Measurements from ENCODE around the gene LMF1.

Gene LMF1

GRCh38 chr16:847681-848445 lies 122.9 kb downstream of the LMF1 start:
- no peak overlapping the region for H3K4me3 Mint-ChIP-seq
- H3K4me1 Mint-ChIP-seq = no peaks in the 10 kb centered on the region
- no peak for TF ChIP-seq CTCF (IDR thresholded peaks at IDR 0.05; ENCODE audit: unreplicated experiment in 3 of 3)
- no peak overlapping the region for H3K27ac Mint-ChIP-seq
- peaks cover 10% of the 10 kb centered on the region for H3K27me3 Mint-ChIP-seq (ENCODE audit: low read depth)
- peaks cover 31% of the 10 kb centered on the region for H3K36me3 Mint-ChIP-seq (ENCODE audit: low read depth)
- H3K9me3 Mint-ChIP-seq = peaks cover 41% of the 10 kb centered on the region

GRCh38 chr16:847151-847550 lies 123.6 kb downstream of the LMF1 start:
- no peak for TF ChIP-seq CTCF (IDR thresholded peaks at IDR 0.05; ENCODE audit: unreplicated experiment in 3 of 3)
- H3K27ac Mint-ChIP-seq = no peak overlapping the region
- H3K27me3 Mint-ChIP-seq (ENCODE audit: low read depth) = peaks cover 10% of the 10 kb centered on the region
- no peak overlapping the region for H3K4me3 Mint-ChIP-seq
- peaks cover 3% of the 10 kb centered on the region for H3K4me1 Mint-ChIP-seq
- H3K9me3 Mint-ChIP-seq = peaks cover 41% of the 10 kb centered on the region
- H3K36me3 Mint-ChIP-seq (ENCODE audit: low read depth) = peaks cover 31% of the 10 kb centered on the region

- Mint-ChIP-seq H3K27me3 (ENCODE audit: low read depth) (peaks cover 15% of the 10 kb centered on the region), H3K4me3 (no peak overlapping the region)
Measured at GRCh38 chr16:845351-845745, 125.4 kb downstream of the LMF1 start.

GRCh38 chr16:844638-845350 lies 126.0 kb downstream of the LMF1 start:
- Mint-ChIP-seq H3K4me3 (no peak overlapping the region), H3K27ac (no peak overlapping the region)

More at GRCh38 chr16:845351-845745, 125.4 kb downstream of the LMF1 start:
- TF ChIP-seq CTCF (IDR thresholded peaks at IDR 0.05; ENCODE audit: unreplicated experiment in 3 of 3) = no peak
- Mint-ChIP-seq H3K36me3 (ENCODE audit: low read depth) (peaks cover 25% of the 10 kb centered on the region), H3K9me3 (peaks cover 33% of the 10 kb centered on the region), H3K4me1 (peaks cover 4% of the 10 kb centered on the region), H3K27ac (no peak overlapping the region)

GRCh38 chr16:843771-844170 lies 127.0 kb downstream of the LMF1 start:
- H3K4me1 Mint-ChIP-seq = peaks cover 4% of the 10 kb centered on the region

More at GRCh38 chr16:844638-845350, 126.0 kb downstream of the LMF1 start:
- peaks cover 15% of the 10 kb centered on the region for H3K27me3 Mint-ChIP-seq (ENCODE audit: low read depth)
- peaks cover 19% of the 10 kb centered on the region for H3K36me3 Mint-ChIP-seq (ENCODE audit: low read depth)
- TF ChIP-seq CTCF (IDR thresholded peaks at IDR 0.05; ENCODE audit: unreplicated experiment in 3 of 3) = no peak
- peaks cover 4% of the 10 kb centered on the region for H3K4me1 Mint-ChIP-seq
- peaks cover 28% of the 10 kb centered on the region for H3K9me3 Mint-ChIP-seq

More at GRCh38 chr16:843771-844170, 127.0 kb downstream of the LMF1 start:
- peaks cover 24% of the 10 kb centered on the region for H3K9me3 Mint-ChIP-seq
- TF ChIP-seq CTCF (IDR thresholded peaks at IDR 0.05; ENCODE audit: unreplicated experiment in 3 of 3) = no peak
- peaks cover 16% of the 10 kb centered on the region for H3K27me3 Mint-ChIP-seq (ENCODE audit: low read depth)
- peaks cover 17% of the 10 kb centered on the region for H3K36me3 Mint-ChIP-seq (ENCODE audit: low read depth)
- no peak overlapping the region for H3K27ac Mint-ChIP-seq
- H3K4me3 Mint-ChIP-seq = no peak overlapping the region
